Measurements from ENCODE around the gene PDE8A.

DNA sequence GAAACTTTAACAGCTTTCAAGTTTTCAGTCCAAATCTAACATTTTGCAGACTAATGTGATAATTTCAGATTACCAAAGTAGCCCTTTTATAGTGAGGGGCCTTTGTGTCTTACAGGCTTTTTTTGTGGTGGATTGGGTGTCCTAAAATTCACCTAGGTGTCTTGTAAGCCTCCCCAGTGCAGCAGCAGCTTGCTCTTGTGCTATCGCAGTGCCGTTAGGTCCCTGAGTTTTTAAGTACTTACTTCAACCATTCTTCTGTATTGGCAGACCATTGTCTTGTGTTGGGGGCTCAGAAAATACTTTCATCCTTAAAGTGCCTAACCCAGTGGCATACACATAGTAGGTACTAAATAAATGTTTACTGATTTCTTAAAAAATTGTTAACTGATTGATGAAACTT is 2.1 kb downstream of the PDE8A start:
- TF ChIP-seq POLR2A (IDR thresholded peaks at IDR 0.05; ENCODE audit: low read length) (no peak), GATA1 (IDR thresholded peaks at IDR 0.05; ENCODE audit: low read depth, low read length) (no peak)
